HL-60 (cell line): ENCODE results near the gene ECEL1.

Experiments used
- CTCF ChIP-seq: IDR thresholded peaks from one replicate; pipeline ENCODE4 v1.5.1; 2011; ENCODE audit warnings: low read length, control low read depth, inconsistent platforms; ENCODE audit not compliant: insufficient read depth
- POLR2AphosphoS5 ChIP-seq: IDR thresholded peaks from 2 replicates; pipeline ENCODE4 v1.6.1; 2012; ENCODE audit warnings: low read depth
- REST ChIP-seq: IDR thresholded peaks from 2 replicates; pipeline ENCODE4 v1.6.1; 2012; ENCODE audit warnings: low read depth; ENCODE audit not compliant: insufficient replicate concordance

DNA sequence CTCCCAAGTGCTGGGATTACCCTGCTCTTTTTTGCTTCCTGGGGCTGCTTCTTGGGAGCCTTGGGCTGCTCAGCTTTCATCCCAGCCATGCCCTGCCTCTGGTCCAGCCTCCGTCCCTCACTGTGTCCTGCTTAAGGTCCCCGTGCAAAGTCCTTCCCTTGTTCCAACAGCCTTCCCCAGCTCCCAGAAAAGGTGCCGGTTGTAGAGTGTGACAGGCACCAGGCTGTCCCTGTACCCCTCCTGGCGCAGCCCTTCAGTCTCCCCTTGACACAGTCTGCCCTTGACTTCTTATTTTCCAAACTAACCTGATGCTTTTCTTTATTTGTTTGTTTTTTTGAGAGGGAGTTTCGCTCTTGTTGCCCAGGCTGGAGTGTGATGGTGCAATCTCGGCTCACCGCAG is 51.8 kb downstream of the ECEL1 start:
- no peak for TF ChIP-seq CTCF
- TF ChIP-seq REST: no peak
- no peak for TF ChIP-seq POLR2AphosphoS5
